ENCODE data around the gene CTNNBIP1.

The CTNNBIP1 gene

GRCh38 chr1:9849691-9850441 is 60.2 kb downstream of the CTNNBIP1 start:
- Histone ChIP-seq H3K9ac (ENCODE audit: low read length) (no peak overlapping the region), H3K9me3 (ENCODE audit: control insufficient read depth, low read length) (peaks cover 6% of the 10 kb centered on the region), H3K4me3 (ENCODE audit: low read length) (no peak overlapping the region), H3K4me1 (ENCODE audit: control insufficient read depth, insufficient read depth, low read length) (peaks cover 7% of the 10 kb centered on the region), H3K36me3 (ENCODE audit: control insufficient read depth, insufficient read depth, low read length, severe bottlenecking) (no peaks in the 10 kb centered on the region), H3K27me3 (replicated peaks; ENCODE audit: control insufficient read depth, insufficient read depth, low read length) (no peaks in the 10 kb centered on the region)
- DNase-seq (ENCODE audit: low read depth) = no peak

GRCh38 chr1:9848022-9848421 is 62.0 kb downstream of the CTNNBIP1 start:
- peaks cover 7% of the 10 kb centered on the region for H3K4me1 ChIP-seq (ENCODE audit: control insufficient read depth, insufficient read depth, low read length)
- no peak for DNase-seq (ENCODE audit: low read depth)
- no peaks in the 10 kb centered on the region for H3K27me3 ChIP-seq (replicated peaks; ENCODE audit: control insufficient read depth, insufficient read depth, low read length)
- H3K4me3 ChIP-seq (ENCODE audit: low read length) = no peak overlapping the region
- no peaks in the 10 kb centered on the region for H3K9me3 ChIP-seq (ENCODE audit: control insufficient read depth, low read length)
- H3K36me3 ChIP-seq (ENCODE audit: control insufficient read depth, insufficient read depth, low read length, severe bottlenecking) = no peaks in the 10 kb centered on the region
- no peak overlapping the region for H3K9ac ChIP-seq (ENCODE audit: low read length)

GRCh38 chr1:9847269-9847668 is 62.8 kb downstream of the CTNNBIP1 start:
- Histone ChIP-seq H3K4me3 (ENCODE audit: low read length) (no peak overlapping the region), H3K9ac (ENCODE audit: low read length) (no peak overlapping the region), H3K4me1 (ENCODE audit: control insufficient read depth, insufficient read depth, low read length) (peaks cover 6% of the 10 kb centered on the region), H3K9me3 (ENCODE audit: control insufficient read depth, low read length) (no peaks in the 10 kb centered on the region), H3K36me3 (ENCODE audit: control insufficient read depth, insufficient read depth, low read length, severe bottlenecking) (no peaks in the 10 kb centered on the region), H3K27me3 (replicated peaks; ENCODE audit: control insufficient read depth, insufficient read depth, low read length) (no peaks in the 10 kb centered on the region)
- no peak for DNase-seq (ENCODE audit: low read depth)

GRCh38 chr1:9846611-9847171 is 63.4 kb downstream of the CTNNBIP1 start:
- DNase-seq (ENCODE audit: low read depth) = no peak
- H3K9me3 ChIP-seq (ENCODE audit: control insufficient read depth, low read length) = no peaks in the 10 kb centered on the region
- no peaks in the 10 kb centered on the region for H3K36me3 ChIP-seq (ENCODE audit: control insufficient read depth, insufficient read depth, low read length, severe bottlenecking)
- H3K9ac ChIP-seq (ENCODE audit: low read length) = no peak overlapping the region
- no peak overlapping the region for H3K4me3 ChIP-seq (ENCODE audit: low read length)
- no peaks in the 10 kb centered on the region for H3K4me1 ChIP-seq (ENCODE audit: control insufficient read depth, insufficient read depth, low read length)
- peaks cover 4% of the 10 kb centered on the region for H3K27me3 ChIP-seq (replicated peaks; ENCODE audit: control insufficient read depth, insufficient read depth, low read length)

- no peaks in the 10 kb centered on the region for H3K9me3 ChIP-seq (ENCODE audit: control insufficient read depth, low read length)
- H3K4me1 ChIP-seq (ENCODE audit: control insufficient read depth, insufficient read depth, low read length) = no peaks in the 10 kb centered on the region
- no peak for DNase-seq (ENCODE audit: low read depth)
- no peak overlapping the region for H3K4me3 ChIP-seq (ENCODE audit: low read length)
- no peak overlapping the region for H3K9ac ChIP-seq (ENCODE audit: low read length)
- H3K36me3 ChIP-seq (ENCODE audit: control insufficient read depth, insufficient read depth, low read length, severe bottlenecking) = no peaks in the 10 kb centered on the region
- peaks cover 11% of the 10 kb centered on the region for H3K27me3 ChIP-seq (replicated peaks; ENCODE audit: control insufficient read depth, insufficient read depth, low read length)
Observed at GRCh38 chr1:9845914-9846313, 64.2 kb downstream of the CTNNBIP1 start.

GRCh38 chr1:9844756-9845155 is 65.3 kb downstream of the CTNNBIP1 start:
- DNase-seq (ENCODE audit: low read depth) = no peak
- Histone ChIP-seq H3K4me3 (ENCODE audit: low read length) (no peak overlapping the region), H3K27me3 (replicated peaks; ENCODE audit: control insufficient read depth, insufficient read depth, low read length) (peaks cover 12% of the 10 kb centered on the region), H3K4me1 (ENCODE audit: control insufficient read depth, insufficient read depth, low read length) (no peaks in the 10 kb centered on the region), H3K9me3 (ENCODE audit: control insufficient read depth, low read length) (no peaks in the 10 kb centered on the region), H3K36me3 (ENCODE audit: control insufficient read depth, insufficient read depth, low read length, severe bottlenecking) (no peaks in the 10 kb centered on the region), H3K9ac (ENCODE audit: low read length) (no peak overlapping the region)

- no peak for DNase-seq (ENCODE audit: low read depth)
- Histone ChIP-seq H3K27me3 (replicated peaks; ENCODE audit: control insufficient read depth, insufficient read depth, low read length) (peaks cover 13% of the 10 kb centered on the region), H3K9me3 (ENCODE audit: control insufficient read depth, low read length) (no peaks in the 10 kb centered on the region), H3K4me3 (ENCODE audit: low read length) (no peak overlapping the region), H3K4me1 (ENCODE audit: control insufficient read depth, insufficient read depth, low read length) (no peaks in the 10 kb centered on the region), H3K36me3 (ENCODE audit: control insufficient read depth, insufficient read depth, low read length, severe bottlenecking) (no peaks in the 10 kb centered on the region), H3K9ac (ENCODE audit: low read length) (no peak overlapping the region)
Observed at GRCh38 chr1:9844106-9844505, 66.0 kb downstream of the CTNNBIP1 start.

- Histone ChIP-seq H3K4me1 (ENCODE audit: control insufficient read depth, insufficient read depth, low read length) (no peaks in the 10 kb centered on the region), H3K4me3 (ENCODE audit: low read length) (no peak overlapping the region), H3K9me3 (ENCODE audit: control insufficient read depth, low read length) (no peaks in the 10 kb centered on the region), H3K9ac (ENCODE audit: low read length) (no peak overlapping the region), H3K27me3 (replicated peaks; ENCODE audit: control insufficient read depth, insufficient read depth, low read length) (peaks cover 16% of the 10 kb centered on the region), H3K36me3 (ENCODE audit: control insufficient read depth, insufficient read depth, low read length, severe bottlenecking) (no peaks in the 10 kb centered on the region)
- no peak for DNase-seq (ENCODE audit: low read depth)
Observed at GRCh38 chr1:9843576-9843945, 66.5 kb downstream of the CTNNBIP1 start.

GRCh38 chr1:9842781-9843575 is 67.1 kb downstream of the CTNNBIP1 start:
- Histone ChIP-seq H3K9me3 (ENCODE audit: control insufficient read depth, low read length) (no peaks in the 10 kb centered on the region), H3K9ac (ENCODE audit: low read length) (no peak overlapping the region), H3K4me3 (ENCODE audit: low read length) (no peak overlapping the region), H3K27me3 (replicated peaks; ENCODE audit: control insufficient read depth, insufficient read depth, low read length) (peaks cover 16% of the 10 kb centered on the region), H3K36me3 (ENCODE audit: control insufficient read depth, insufficient read depth, low read length, severe bottlenecking) (no peaks in the 10 kb centered on the region), H3K4me1 (ENCODE audit: control insufficient read depth, insufficient read depth, low read length) (no peaks in the 10 kb centered on the region)
- DNase-seq (ENCODE audit: low read depth) = no peak

GRCh38 chr1:9842073-9842711 is 67.9 kb downstream of the CTNNBIP1 start:
- H3K4me3 ChIP-seq (ENCODE audit: low read length) = no peak overlapping the region
- no peaks in the 10 kb centered on the region for H3K9me3 ChIP-seq (ENCODE audit: control insufficient read depth, low read length)
- no peak for DNase-seq (ENCODE audit: low read depth)
- no peaks in the 10 kb centered on the region for H3K36me3 ChIP-seq (ENCODE audit: control insufficient read depth, insufficient read depth, low read length, severe bottlenecking)
- H3K4me1 ChIP-seq (ENCODE audit: control insufficient read depth, insufficient read depth, low read length) = no peaks in the 10 kb centered on the region
- H3K9ac ChIP-seq (ENCODE audit: low read length) = no peak overlapping the region
- H3K27me3 ChIP-seq (replicated peaks; ENCODE audit: control insufficient read depth, insufficient read depth, low read length) = peaks cover 16% of the 10 kb centered on the region

GRCh38 chr1:9841460-9841859 is 68.6 kb downstream of the CTNNBIP1 start:
- Histone ChIP-seq H3K36me3 (ENCODE audit: control insufficient read depth, insufficient read depth, low read length, severe bottlenecking) (no peaks in the 10 kb centered on the region), H3K4me3 (ENCODE audit: low read length) (no peak overlapping the region), H3K27me3 (replicated peaks; ENCODE audit: control insufficient read depth, insufficient read depth, low read length) (peaks cover 18% of the 10 kb centered on the region), H3K9me3 (ENCODE audit: control insufficient read depth, low read length) (no peaks in the 10 kb centered on the region), H3K4me1 (ENCODE audit: control insufficient read depth, insufficient read depth, low read length) (no peaks in the 10 kb centered on the region), H3K9ac (ENCODE audit: low read length) (no peak overlapping the region)
- no peak for DNase-seq (ENCODE audit: low read depth)
